22Rv1 (cell line): Measurements from ENCODE around the gene ARHGAP23.

Experiments used
- ZFX ChIP-seq: fragments of 450-650 bp; IDR thresholded peaks from 2 replicates; pipeline ENCODE4 v1.6.1; 2017; ENCODE audit warnings: antibody characterized with exemption, borderline replicate concordance
- TF ChIP-seq, protein P1 (sequence below): fragments of 450-650 bp; IDR thresholded peaks from 2 replicates; pipeline ENCODE4 v1.5.1; 2017; ENCODE audit warnings: mild to moderate bottlenecking

DNA sequence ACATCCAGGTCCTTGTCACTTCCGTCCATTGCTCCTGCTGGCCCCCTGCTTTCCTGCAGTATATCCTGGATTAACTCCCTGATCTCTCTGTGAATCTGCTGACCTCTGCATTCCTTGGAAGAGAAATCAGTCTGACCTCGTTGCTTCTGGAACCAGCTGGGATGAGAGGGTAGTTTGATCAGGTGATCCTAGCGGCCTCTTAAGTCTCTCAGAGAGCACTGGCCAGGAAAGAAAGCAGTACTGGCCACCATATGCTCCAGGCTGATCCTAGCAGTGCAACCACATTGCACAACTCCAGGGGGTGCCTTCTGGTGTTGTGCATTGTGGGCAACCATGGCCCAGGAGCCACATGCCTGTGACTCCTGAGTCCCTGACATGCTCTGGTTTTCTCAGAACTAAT lies 79.2 kb downstream of the ARHGAP23 start:
- TF ChIP-seq, protein P1, sequence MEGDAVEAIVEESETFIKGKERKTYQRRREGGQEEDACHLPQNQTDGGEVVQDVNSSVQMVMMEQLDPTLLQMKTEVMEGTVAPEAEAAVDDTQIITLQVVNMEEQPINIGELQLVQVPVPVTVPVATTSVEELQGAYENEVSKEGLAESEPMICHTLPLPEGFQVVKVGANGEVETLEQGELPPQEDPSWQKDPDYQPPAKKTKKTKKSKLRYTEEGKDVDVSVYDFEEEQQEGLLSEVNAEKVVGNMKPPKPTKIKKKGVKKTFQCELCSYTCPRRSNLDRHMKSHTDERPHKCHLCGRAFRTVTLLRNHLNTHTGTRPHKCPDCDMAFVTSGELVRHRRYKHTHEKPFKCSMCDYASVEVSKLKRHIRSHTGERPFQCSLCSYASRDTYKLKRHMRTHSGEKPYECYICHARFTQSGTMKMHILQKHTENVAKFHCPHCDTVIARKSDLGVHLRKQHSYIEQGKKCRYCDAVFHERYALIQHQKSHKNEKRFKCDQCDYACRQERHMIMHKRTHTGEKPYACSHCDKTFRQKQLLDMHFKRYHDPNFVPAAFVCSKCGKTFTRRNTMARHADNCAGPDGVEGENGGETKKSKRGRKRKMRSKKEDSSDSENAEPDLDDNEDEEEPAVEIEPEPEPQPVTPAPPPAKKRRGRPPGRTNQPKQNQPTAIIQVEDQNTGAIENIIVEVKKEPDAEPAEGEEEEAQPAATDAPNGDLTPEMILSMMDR = no peak
- no peak for TF ChIP-seq ZFX
